H9 (cell line): Measurements from ENCODE around the gene MAD1L1. TPM values are rescaled to one million over a fixed set of nuclear protein-coding genes. Genes with fewer than 3 reads are reported as not detected.

ENCODE experiments used
- DNase-seq: peaks from one replicate; pipeline ENCODE4 v3.0.0-alpha.2; 2017
- H2AFZ ChIP-seq: one replicate; pipeline ENCODE4 v1.6.1; 2013; ENCODE audit warnings: mild to moderate bottlenecking, low read length, control low read depth, moderate library complexity
- H2AK5ac ChIP-seq: 2 replicates; pipeline ENCODE4 v1.6.1; 2013; ENCODE audit warnings: low read length, control low read depth, mixed read lengths; ENCODE audit not compliant: insufficient read length
- H2BK120ac ChIP-seq: one replicate; pipeline ENCODE4 v1.6.1; 2013; ENCODE audit warnings: low read depth, mild to moderate bottlenecking, low read length, control low read depth, inconsistent platforms; ENCODE audit not compliant: poor library complexity, severe bottlenecking
- H2BK12ac ChIP-seq: 2 replicates; pipeline ENCODE4 v1.6.1; 2013; ENCODE audit warnings: low read length, control low read depth, mixed read lengths, low read depth; ENCODE audit not compliant: insufficient read length
- H2BK15ac ChIP-seq: 2 replicates; pipeline ENCODE4 v1.6.1; 2013; ENCODE audit warnings: low read depth, low read length, control low read depth
- H2BK20ac ChIP-seq: one replicate; pipeline ENCODE4 v1.6.1; 2013; ENCODE audit warnings: low read depth, mild to moderate bottlenecking, low read length, control low read depth, inconsistent platforms; ENCODE audit not compliant: poor library complexity, severe bottlenecking
- H2BK5ac ChIP-seq: 2 replicates; pipeline ENCODE4 v1.6.1; 2013; ENCODE audit warnings: low read length, control low read depth, mixed read lengths; ENCODE audit not compliant: insufficient read length
- H3K14ac ChIP-seq: 2 replicates; pipeline ENCODE4 v1.6.1; 2013; ENCODE audit warnings: low read length, control low read depth; ENCODE audit not compliant: insufficient read depth
- H3K18ac ChIP-seq: 2 replicates; pipeline ENCODE4 v1.6.1; 2013; ENCODE audit warnings: low read depth, mild to moderate bottlenecking, mixed read lengths, low read length, control low read depth; ENCODE audit not compliant: insufficient read length
- H3K23ac ChIP-seq: 2 replicates; pipeline ENCODE4 v1.6.1; 2013; ENCODE audit warnings: low read length, control low read depth, mixed read lengths, low read depth; ENCODE audit not compliant: insufficient read length
- H3K23me2 ChIP-seq: 2 replicates; pipeline ENCODE4 v1.6.1; 2013; ENCODE audit warnings: low read depth, mild to moderate bottlenecking, mixed read lengths, low read length, control low read depth; ENCODE audit not compliant: insufficient read length, poor library complexity, severe bottlenecking
- H3K27ac ChIP-seq: 2 replicates; pipeline ENCODE4 v1.5.1; 2013; ENCODE audit warnings: low read length, control low read depth, mixed read lengths, low read depth; ENCODE audit not compliant: insufficient read length
- H3K27me3 ChIP-seq: 2 replicates; pipeline ENCODE4 v1.6.1; 2013; ENCODE audit warnings: low read length, control low read depth, inconsistent platforms; ENCODE audit not compliant: insufficient read depth
- H3K4ac ChIP-seq: 2 replicates; pipeline ENCODE4 v1.6.1; 2013; ENCODE audit warnings: low read depth, mild to moderate bottlenecking, control low read depth, inconsistent platforms, low read length, moderate library complexity
- H3K4me1 ChIP-seq: 2 replicates; pipeline ENCODE4 v1.6.1; 2013; ENCODE audit warnings: low read length, control low read depth, inconsistent platforms; ENCODE audit not compliant: insufficient read depth
- H3K4me2 ChIP-seq: 2 replicates; pipeline ENCODE4 v1.6.1; 2013; ENCODE audit warnings: low read length, control low read depth, mixed read lengths; ENCODE audit not compliant: insufficient read length, insufficient read depth
- H3K56ac ChIP-seq: 2 replicates; pipeline ENCODE4 v1.6.1; 2013; ENCODE audit warnings: low read depth, mild to moderate bottlenecking, mixed read lengths, low read length, control low read depth; ENCODE audit not compliant: insufficient read length
- H3K79me1 ChIP-seq: 2 replicates; pipeline ENCODE4 v1.6.1; 2013; ENCODE audit warnings: low read depth, mild to moderate bottlenecking, moderate library complexity, low read length, control low read depth, inconsistent platforms; ENCODE audit not compliant: insufficient read depth, poor library complexity, severe bottlenecking
- H3K79me2 ChIP-seq: 2 replicates; pipeline ENCODE4 v1.6.1; 2013; ENCODE audit warnings: low read length, control low read depth, inconsistent platforms; ENCODE audit not compliant: insufficient read depth
- H3K9ac ChIP-seq: 2 replicates; pipeline ENCODE4 v1.6.1; 2013; ENCODE audit warnings: low read length, control low read depth, mixed read lengths; ENCODE audit not compliant: insufficient read length; ENCODE audit errors: extremely low read depth
- H3K9me3 ChIP-seq: one replicate; pipeline ENCODE4 v1.6.1; 2013; ENCODE audit warnings: low read depth, low read length, inconsistent platforms; ENCODE audit not compliant: control insufficient read depth
- H3T11ph ChIP-seq: one replicate; pipeline ENCODE4 v1.6.1; 2013; ENCODE audit warnings: mild to moderate bottlenecking, low read length, control low read depth, inconsistent platforms
- H4K20me1 ChIP-seq: one replicate; pipeline ENCODE4 v1.6.1; 2013; ENCODE audit not compliant: control insufficient read depth, insufficient read length, insufficient read depth
- H4K5ac ChIP-seq: 2 replicates; pipeline ENCODE4 v1.6.1; 2013; ENCODE audit warnings: low read depth, mild to moderate bottlenecking, mixed read lengths, low read length, control low read depth; ENCODE audit not compliant: insufficient read length
- H4K8ac ChIP-seq: replicated peaks from 2 replicates; pipeline ENCODE4 v1.6.1; 2013; ENCODE audit warnings: low read length, control low read depth, mixed read lengths, low read depth; ENCODE audit not compliant: insufficient read length
- H4K91ac ChIP-seq: 2 replicates; pipeline ENCODE4 v1.6.1; 2013; ENCODE audit warnings: low read depth, mild to moderate bottlenecking, moderate library complexity, mixed read lengths, low read length, control low read depth; ENCODE audit not compliant: insufficient read length
- H3K27ac Mint-ChIP-seq, 3 experiments: 2 replicates in 2 of 3; 3 replicates in 1 of 3; pipeline ENCODE4 v1.8.0; 2020 to 2021; ENCODE audit warnings: mixed read lengths in 3 of 3, mild to moderate bottlenecking in 1 of 3, moderate library complexity in 1 of 3
- H3K27me3 Mint-ChIP-seq: 2 replicates; pipeline ENCODE4 v1.8.0; 2021; ENCODE audit warnings: low read depth, mild to moderate bottlenecking, moderate library complexity, mixed read lengths
- H3K36me3 Mint-ChIP-seq, 3 experiments: 2 replicates in 2 of 3; 3 replicates in 1 of 3; pipeline ENCODE4 v1.8.0; 2020 to 2021; ENCODE audit warnings: low read depth in 3 of 3, mixed read lengths in 3 of 3; ENCODE audit not compliant: insufficient read depth in 1 of 3
- H3K4me1 Mint-ChIP-seq, 2 experiments: 2 replicates each; pipeline ENCODE4 v1.8.0; 2020; ENCODE audit warnings: mixed read lengths in 2 of 2
- H3K4me3 Mint-ChIP-seq, 2 experiments: 2 replicates in 1 of 2; 3 replicates in 1 of 2; pipeline ENCODE4 v1.8.0; 2020 to 2021; ENCODE audit warnings: mild to moderate bottlenecking in 2 of 2, mixed read lengths in 2 of 2, moderate library complexity in 1 of 2
- H3K9me3 Mint-ChIP-seq, 2 experiments: 2 replicates in 1 of 2; 3 replicates in 1 of 2; pipeline ENCODE4 v1.8.0; 2020; ENCODE audit warnings: mild to moderate bottlenecking in 2 of 2, mixed read lengths in 2 of 2, moderate library complexity in 1 of 2
- WGBS: extraction: QIAGEN DNeasy Blood & Tissue Kit; methylation state at CpG from one replicate; pipeline ENCODE4 v1.1.7; 2013; ENCODE audit warnings: missing lambda C conversion rate, low lambda C conversion rate, mixed read lengths; ENCODE audit not compliant: insufficient read length; ENCODE audit errors: extremely low coverage; 5-methylcytosine and 5-hydroxymethylcytosine counted together
- total RNA-seq: library from RNA; stranded (reverse); gene quantifications from 2 replicates; pipeline ENCODE4 v1.2.1, GENCODE V29; 2021
- TF ChIP-seq, protein P1 (sequence below): fragments of 200-600 bp; sonication (generic); conservative IDR thresholded peaks from 3 replicates; pipeline ENCODE4 v1.8.0; 2021; ENCODE audit warnings: antibody characterized with exemption, mild to moderate bottlenecking

The MAD1L1 gene
- total RNA-seq, 1 experiment from 2014 or later = 39.0 TPM

DNA sequence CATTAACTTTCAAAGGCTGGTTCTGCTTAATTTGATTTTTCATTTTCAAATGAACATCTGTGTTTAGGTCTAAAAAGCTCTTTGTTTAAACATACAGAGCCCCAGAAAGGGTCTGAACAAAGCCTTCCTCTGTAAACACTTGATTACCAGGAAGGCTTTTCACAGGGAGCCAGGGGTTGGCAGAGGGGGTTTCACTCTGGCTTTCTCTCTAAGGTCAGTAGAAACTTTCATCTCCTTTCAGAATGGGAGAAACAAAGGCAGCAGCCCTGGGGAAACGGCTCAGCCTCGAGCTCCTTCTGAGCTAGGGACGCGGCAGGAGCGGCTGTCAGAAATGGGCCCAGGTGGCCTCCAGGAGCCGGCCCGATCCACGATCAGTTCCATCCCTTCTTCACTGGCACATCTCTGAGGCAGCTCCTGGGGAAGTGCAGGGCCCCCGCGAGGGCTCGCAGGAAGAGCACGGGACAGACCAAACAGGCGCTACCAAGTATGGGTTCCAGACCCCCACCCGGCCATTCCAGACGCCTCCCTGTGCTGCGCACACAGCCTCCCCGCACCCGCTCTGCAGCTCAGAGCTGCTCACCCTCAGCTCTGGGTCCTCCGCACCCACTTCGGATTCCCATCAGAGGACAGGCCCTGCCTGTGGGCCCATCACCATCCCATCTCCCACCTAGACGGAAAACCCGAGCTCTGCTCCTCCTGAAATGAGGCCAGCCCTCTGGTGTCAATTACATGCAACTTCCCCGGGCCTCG, 124.1 kb downstream of the MAD1L1 start:
- H3T11ph ChIP-seq = no peak overlapping the region
- H4K8ac ChIP-seq = no peak overlapping the region
- H4K5ac ChIP-seq = no peak overlapping the region
- Mint-ChIP-seq H3K27me3 (no peaks in the 10 kb centered on the region), H3K4me3 (no peak overlapping the region), H3K27ac (peak overlapping the region; percentile 27 to 93 (median 91); a peak in 5 of 7 replicates), H3K4me1 (peaks cover 55 to 82% of the 10 kb centered on the region in 2 experiments), H3K36me3 (peaks cover 0 to 9% (median 0%) of the 10 kb centered on the region in 3 experiments; a peak in 3 of 7 replicates), H3K9me3 (no peaks in the 10 kb centered on the region)
- H3K18ac ChIP-seq = no peak overlapping the region
- H3K4me1 ChIP-seq = no peaks in the 10 kb centered on the region
- DNase-seq = no peak
- no peak overlapping the region for H2BK5ac ChIP-seq
- no peak overlapping the region for H3K23ac ChIP-seq
- H3K27ac ChIP-seq = no peak overlapping the region
- no peaks in the 10 kb centered on the region; the same call in 1 of the 2 replicates for H3K79me2 ChIP-seq
- no peak overlapping the region for H2BK20ac ChIP-seq
- H3K4me2 ChIP-seq = no peak overlapping the region
- TF ChIP-seq, protein P1, sequence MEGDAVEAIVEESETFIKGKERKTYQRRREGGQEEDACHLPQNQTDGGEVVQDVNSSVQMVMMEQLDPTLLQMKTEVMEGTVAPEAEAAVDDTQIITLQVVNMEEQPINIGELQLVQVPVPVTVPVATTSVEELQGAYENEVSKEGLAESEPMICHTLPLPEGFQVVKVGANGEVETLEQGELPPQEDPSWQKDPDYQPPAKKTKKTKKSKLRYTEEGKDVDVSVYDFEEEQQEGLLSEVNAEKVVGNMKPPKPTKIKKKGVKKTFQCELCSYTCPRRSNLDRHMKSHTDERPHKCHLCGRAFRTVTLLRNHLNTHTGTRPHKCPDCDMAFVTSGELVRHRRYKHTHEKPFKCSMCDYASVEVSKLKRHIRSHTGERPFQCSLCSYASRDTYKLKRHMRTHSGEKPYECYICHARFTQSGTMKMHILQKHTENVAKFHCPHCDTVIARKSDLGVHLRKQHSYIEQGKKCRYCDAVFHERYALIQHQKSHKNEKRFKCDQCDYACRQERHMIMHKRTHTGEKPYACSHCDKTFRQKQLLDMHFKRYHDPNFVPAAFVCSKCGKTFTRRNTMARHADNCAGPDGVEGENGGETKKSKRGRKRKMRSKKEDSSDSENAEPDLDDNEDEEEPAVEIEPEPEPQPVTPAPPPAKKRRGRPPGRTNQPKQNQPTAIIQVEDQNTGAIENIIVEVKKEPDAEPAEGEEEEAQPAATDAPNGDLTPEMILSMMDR = no peak; the same call in 2 of the 3 replicates
- H2BK15ac ChIP-seq = no peak overlapping the region
- H3K23me2 ChIP-seq = no peaks in the 10 kb centered on the region
- H2AFZ ChIP-seq = no peak overlapping the region
- no peaks in the 10 kb centered on the region for H3K9me3 ChIP-seq
- no peaks in the 10 kb centered on the region for H4K20me1 ChIP-seq
- H3K4ac ChIP-seq = no peak overlapping the region
- no peaks in the 10 kb centered on the region for H3K27me3 ChIP-seq
- H3K9ac ChIP-seq = no peak overlapping the region
- H2AK5ac ChIP-seq = no peak overlapping the region
- no peak overlapping the region for H3K56ac ChIP-seq
- no peak overlapping the region for H2BK12ac ChIP-seq
- no peak overlapping the region for H4K91ac ChIP-seq
- no peak overlapping the region for H2BK120ac ChIP-seq
- no CpG with 5 or more reads among the region's 24 CpGs for WGBS
- H3K14ac ChIP-seq = peak overlapping the region; percentile 28; the same call in 1 of the 2 replicates
- no peaks in the 10 kb centered on the region for H3K79me1 ChIP-seq
